Upper lobe of left lung (tissue), 4 donors: ENCODE data around the gene CEP152.

ENCODE experiments used
- POLR2A ChIP-seq, 4 donors: fragments of 450-650 bp; IDR thresholded peaks; one replicate each; pipeline ENCODE4 v1.5.1; 2016 to 2017; ENCODE audit warnings: antibody characterized with exemption in 4 of 4, mild to moderate bottlenecking in 2 of 4
- POLR2AphosphoS5 ChIP-seq, 2 donors: sonication (generic); formaldehyde crosslinking; IDR thresholded peaks; one replicate each; pipeline ENCODE4 v1.5.1; 2017; ENCODE audit warnings: antibody characterized with exemption in 2 of 2
- TF ChIP-seq, protein P1 (sequence below), 6 experiments: fragments of 450-650 bp in 4 of 6; fragments of 200-600 bp in 2 of 6; sonication (generic) in 2 of 6; IDR thresholded peaks; one replicate each; pipeline ENCODE4 v1.5.1; 2016 to 2019; ENCODE audit warnings: antibody characterized with exemption in 6 of 6

DNA sequence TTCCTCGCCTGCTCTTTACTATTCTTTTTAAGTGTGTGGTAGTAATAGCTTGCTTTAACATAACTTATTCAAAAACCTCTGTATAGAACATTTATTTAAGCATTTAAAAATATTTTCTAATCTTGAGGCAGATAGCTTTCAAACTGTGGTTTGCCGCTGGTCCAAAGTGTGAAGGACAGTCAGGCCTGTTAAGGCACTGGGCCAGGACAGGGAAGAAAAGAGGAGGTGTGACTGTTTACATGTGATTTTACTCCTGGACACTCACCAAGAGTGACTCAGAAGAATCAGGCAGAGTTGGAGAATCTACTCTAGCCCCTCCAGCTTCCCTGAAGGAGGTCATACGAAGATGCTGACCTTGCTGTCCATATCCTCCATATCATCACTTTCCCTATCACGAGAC lies 44.7 kb downstream of the CEP152 start:
- TF ChIP-seq, protein P1, sequence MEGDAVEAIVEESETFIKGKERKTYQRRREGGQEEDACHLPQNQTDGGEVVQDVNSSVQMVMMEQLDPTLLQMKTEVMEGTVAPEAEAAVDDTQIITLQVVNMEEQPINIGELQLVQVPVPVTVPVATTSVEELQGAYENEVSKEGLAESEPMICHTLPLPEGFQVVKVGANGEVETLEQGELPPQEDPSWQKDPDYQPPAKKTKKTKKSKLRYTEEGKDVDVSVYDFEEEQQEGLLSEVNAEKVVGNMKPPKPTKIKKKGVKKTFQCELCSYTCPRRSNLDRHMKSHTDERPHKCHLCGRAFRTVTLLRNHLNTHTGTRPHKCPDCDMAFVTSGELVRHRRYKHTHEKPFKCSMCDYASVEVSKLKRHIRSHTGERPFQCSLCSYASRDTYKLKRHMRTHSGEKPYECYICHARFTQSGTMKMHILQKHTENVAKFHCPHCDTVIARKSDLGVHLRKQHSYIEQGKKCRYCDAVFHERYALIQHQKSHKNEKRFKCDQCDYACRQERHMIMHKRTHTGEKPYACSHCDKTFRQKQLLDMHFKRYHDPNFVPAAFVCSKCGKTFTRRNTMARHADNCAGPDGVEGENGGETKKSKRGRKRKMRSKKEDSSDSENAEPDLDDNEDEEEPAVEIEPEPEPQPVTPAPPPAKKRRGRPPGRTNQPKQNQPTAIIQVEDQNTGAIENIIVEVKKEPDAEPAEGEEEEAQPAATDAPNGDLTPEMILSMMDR (IDR thresholded peaks at IDR 0.05), result no peak
- TF ChIP-seq POLR2A (IDR thresholded peaks at IDR 0.05), result no peak
- TF ChIP-seq POLR2AphosphoS5 (IDR thresholded peaks at IDR 0.05), result no peak
